CD14-positive monocyte (primary cell): ENCODE measurements around the gene LOX. TPM values are rescaled to one million over a fixed set of nuclear protein-coding genes. Genes with fewer than 3 reads are reported as not detected.

Source experiments
- DNase-seq, 3 donors: peaks; one replicate each; pipeline ENCODE4 v3.0.0-alpha.2; 2011 to 2022
- H2AFZ ChIP-seq: 2 replicates; pipeline ENCODE4 v1.6.0; 2012; ENCODE audit warnings: mild to moderate bottlenecking, low read depth, low read length, inconsistent platforms; ENCODE audit not compliant: insufficient read depth, poor library complexity, severe bottlenecking
- H3K27ac ChIP-seq, 2 donors: 1 replicate in 1 of 2; 2 replicates in 1 of 2; pipeline ENCODE4 v1.5.1; 2012 to 2013; ENCODE audit warnings: low read length in 2 of 2, control low read depth in 1 of 2, inconsistent platforms in 1 of 2, low read depth in 1 of 2, mild to moderate bottlenecking in 1 of 2
- H3K27me3 ChIP-seq, 2 donors: one replicate each; pipeline versions ENCODE4 v1.6.0 to v1.6.1; 2011 to 2013; ENCODE audit warnings: low read length in 2 of 2; ENCODE audit not compliant: control insufficient read depth in 2 of 2, insufficient read depth in 2 of 2
- H3K36me3 ChIP-seq, 2 donors: replicated peaks in 1 of 2; 1 replicate in 1 of 2; 2 replicates in 1 of 2; pipeline versions ENCODE4 v1.5.1 to v1.6.1; 2012 to 2013; ENCODE audit warnings: low read length in 2 of 2, control low read depth in 1 of 2, inconsistent platforms in 1 of 2, mild to moderate bottlenecking in 1 of 2; ENCODE audit not compliant: insufficient read depth in 2 of 2, control insufficient read depth in 1 of 2
- H3K4me1 ChIP-seq, 2 donors: 1 replicate in 1 of 2; 2 replicates in 1 of 2; pipeline versions ENCODE4 v1.5.1 to v1.6.1; 2012 to 2013; ENCODE audit warnings: low read length in 2 of 2, control low read depth in 1 of 2, inconsistent platforms in 1 of 2, mild to moderate bottlenecking in 1 of 2, moderate library complexity in 1 of 2; ENCODE audit not compliant: insufficient read depth in 2 of 2, control insufficient read depth in 1 of 2
- H3K4me2 ChIP-seq: replicated peaks from 2 replicates; pipeline ENCODE3; 2012; ENCODE audit warnings: low read length, moderate library complexity, mild to moderate bottlenecking; ENCODE audit not compliant: poor library complexity, severe bottlenecking; ENCODE audit errors: extremely low read depth
- H3K4me3 ChIP-seq, 3 experiments: fragments of 200-600 bp in 1 of 3; sonication (generic) in 1 of 3; replicated peaks in 1 of 3; 1 replicate in 2 of 3; 2 replicates in 1 of 3; pipeline ENCODE4 v1.5.1; 2011 to 2013; ENCODE audit warnings: low read length in 3 of 3, mild to moderate bottlenecking in 3 of 3, control low read depth in 2 of 3, low read depth in 2 of 3, inconsistent platforms in 1 of 3, moderate library complexity in 1 of 3
- H3K79me2 ChIP-seq: 2 replicates; pipeline ENCODE4 v1.6.0; 2012; ENCODE audit warnings: mild to moderate bottlenecking, control low read depth, inconsistent platforms, low read length, moderate library complexity; ENCODE audit not compliant: insufficient read depth
- H3K9ac ChIP-seq: 2 replicates; pipeline ENCODE4 v1.6.0; 2017; ENCODE audit warnings: low read length, mild to moderate bottlenecking; ENCODE audit not compliant: insufficient read depth, poor library complexity, severe bottlenecking
- H3K9me3 ChIP-seq, 2 donors: replicated peaks in 1 of 2; 1 replicate in 1 of 2; 2 replicates in 1 of 2; pipeline versions ENCODE4 v1.5.1 to v1.6.1; 2012 to 2013; ENCODE audit warnings: low read length in 2 of 2, control low read depth in 1 of 2; ENCODE audit not compliant: control insufficient read depth in 1 of 2, insufficient read depth in 1 of 2
- H4K20me1 ChIP-seq: 2 replicates; pipeline ENCODE4 v1.6.0; 2012; ENCODE audit warnings: mild to moderate bottlenecking, low read length, control low read depth, moderate library complexity; ENCODE audit not compliant: insufficient read depth
- H3K27ac Mint-ChIP-seq, 7 donors: one replicate each; pipeline ENCODE4 v1.8.0; 2020; ENCODE audit warnings: mild to moderate bottlenecking in 7 of 7, mixed read lengths in 7 of 7, moderate library complexity in 6 of 7, inconsistent platforms in 2 of 7
- H3K27me3 Mint-ChIP-seq, 3 donors: one replicate each; pipeline ENCODE4 v1.8.0; 2021 to 2022; ENCODE audit warnings: low read depth in 3 of 3, mild to moderate bottlenecking in 3 of 3, mixed read lengths in 3 of 3, moderate library complexity in 3 of 3, inconsistent platforms in 1 of 3
- H3K36me3 Mint-ChIP-seq, 2 donors: one replicate each; pipeline ENCODE4 v1.8.0; 2020; ENCODE audit warnings: mixed read lengths in 2 of 2, inconsistent platforms in 1 of 2, mild to moderate bottlenecking in 1 of 2
- H3K4me1 Mint-ChIP-seq: one replicate; pipeline ENCODE4 v1.8.0; 2020; ENCODE audit warnings: mild to moderate bottlenecking, mixed read lengths
- H3K4me3 Mint-ChIP-seq, 2 donors: one replicate each; pipeline ENCODE4 v1.8.0; 2020; ENCODE audit warnings: mild to moderate bottlenecking in 2 of 2, mixed read lengths in 2 of 2, moderate library complexity in 1 of 2
- H3K9me3 Mint-ChIP-seq, 7 donors: one replicate each; pipeline ENCODE4 v1.8.0; 2020 to 2022; ENCODE audit warnings: mixed read lengths in 7 of 7, mild to moderate bottlenecking in 6 of 7, moderate library complexity in 6 of 7, inconsistent platforms in 2 of 7
- CTCF ChIP-seq: fragments of 200-600 bp; IDR thresholded peaks from one replicate; pipeline ENCODE4 v1.8.0; 2022; ENCODE audit warnings: antibody characterized with exemption, mild to moderate bottlenecking
- WGBS: methylation state at CpG from one replicate; pipeline ENCODE4 v1.1.5; 2013; ENCODE audit warnings: missing lambda C conversion rate; ENCODE audit not compliant: insufficient coverage; 5-methylcytosine and 5-hydroxymethylcytosine counted together
- intact Hi-C, 2 donors: fragments of 100-400 bp; cut with micrococcal nuclease; formaldehyde crosslinking; loops; one replicate each; pipeline versions ENCODE4 v1.15.0 to v1.15.1; 2023
- polyA plus RNA-seq, 3 donors: library from polyadenylated mRNA; depleted of rRNA in 1 of 3; unstranded in 2 of 3; stranded (reverse) in 1 of 3; fragments of 300-500 nt in 2 of 3; fragments of >200 nt in 1 of 3; fragmentation: Illumina TruSeq in 2 of 3; gene quantifications; 1 replicate in 2 of 3; 2 replicates in 1 of 3; pipeline ENCODE4 v1.2.3, GENCODE V29; 2012 to 2021

The LOX gene
- polyA plus RNA-seq, 3 donors = not detected

DNA sequence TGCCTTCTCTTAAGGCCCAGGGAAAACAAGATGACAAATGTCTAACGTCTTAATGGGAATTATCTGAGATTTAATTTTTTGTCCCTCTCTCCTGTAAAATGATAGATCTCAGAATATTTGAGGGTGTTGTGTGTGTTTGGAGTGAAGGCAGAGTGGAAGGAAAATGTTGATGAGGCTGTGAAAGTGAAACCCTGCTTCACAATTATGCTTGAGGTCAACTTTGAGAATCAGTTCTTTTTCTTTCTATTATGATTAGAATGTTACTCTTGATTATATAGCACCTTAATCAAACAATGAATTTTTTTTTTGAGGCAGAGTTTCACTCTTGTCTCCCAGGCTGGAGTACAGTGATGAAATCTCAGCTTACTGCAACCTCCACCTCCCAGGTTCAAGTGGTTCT, 5.5 kb upstream of the LOX start:
- Histone ChIP-seq H3K9ac (no peak overlapping the region), H4K20me1 (no peaks in the 10 kb centered on the region), H3K4me2 (no peak overlapping the region), H2AFZ (no peak overlapping the region), H3K4me3 (no peak overlapping the region), H3K36me3 (no peaks in the 10 kb centered on the region), H3K27me3 (peaks cover 14 to 17% of the 10 kb centered on the region in 2 donors), H3K79me2 (no peaks in the 10 kb centered on the region), H3K27ac (no peak overlapping the region), H3K4me1 (no peaks in the 10 kb centered on the region), H3K9me3 (peaks cover 0 to under 1% of the 10 kb centered on the region in 2 donors)
- Mint-ChIP-seq H3K4me3 (no peak overlapping the region), H3K27me3 (peaks cover 14 to 21% (median 16%) of the 10 kb centered on the region in 3 donors), H3K4me1 (no peaks in the 10 kb centered on the region), H3K27ac (no peak overlapping the region), H3K9me3 (peaks cover 0 to 3% (median 0%) of the 10 kb centered on the region in 7 donors), H3K36me3 (no peaks in the 10 kb centered on the region)
- intact Hi-C loops = no loop called here
- no peak for DNase-seq
- TF ChIP-seq CTCF = no peak
- no CpG with 5 or more reads among the region's 1 CpG for WGBS

- Histone ChIP-seq H3K27me3 (peaks cover 31% of the 10 kb centered on the region in 2 donors), H3K79me2 (no peaks in the 10 kb centered on the region), H3K27ac (no peak overlapping the region), H3K4me1 (peaks cover 15 to 19% of the 10 kb centered on the region in 2 donors), H3K4me2 (no peak overlapping the region), H3K9ac (no peak overlapping the region), H3K9me3 (peaks cover 0 to 12% of the 10 kb centered on the region in 2 donors), H4K20me1 (no peaks in the 10 kb centered on the region), H3K36me3 (no peaks in the 10 kb centered on the region), H3K4me3 (no peak overlapping the region), H2AFZ (no peak overlapping the region)
- WGBS = no CpG with 5 or more reads among the region's 2 CpGs
- Mint-ChIP-seq H3K9me3 (peaks cover 0 to 13% (median 5%) of the 10 kb centered on the region in 7 donors), H3K27me3 (peaks cover 34 to 41% (median 34%) of the 10 kb centered on the region in 3 donors), H3K4me1 (peaks cover 17% of the 10 kb centered on the region), H3K4me3 (no peak overlapping the region), H3K27ac (no peak overlapping the region), H3K36me3 (peaks cover 2 to 6% of the 10 kb centered on the region in 2 donors)
- intact Hi-C loops = no loop called here
- TF ChIP-seq CTCF = no peak
- DNase-seq = no peak
Measured at GRCh38 chr5:122081541-122081940, 3.5 kb upstream of the LOX start.
